B cell (primary cell): Measurements from ENCODE around the gene TMEM114. TPM values are rescaled to one million over a fixed set of nuclear protein-coding genes. Genes with fewer than 3 reads are reported as not detected.

ENCODE experiments used
- ATAC-seq: fragments of 200-7000 bp; cut with Tn5 transposase; one replicate; pipeline ENCODE4 v1.10.0; 2021; ENCODE audit warnings: low read depth, mild to moderate bottlenecking, moderate number of reproducible peaks, moderate library complexity
- CTCF ChIA-PET: fragments of 350-600 bp; sonication (Branson Sonifier 250); formaldehyde crosslinking; loops from one replicate; lab custom pipeline; 2021; ENCODE audit warnings: antibody characterized with exemption, inconsistent platforms; lab: Charles Lee
- POLR2A ChIA-PET: fragments of 350-600 bp; sonication (Branson Sonifier 250); formaldehyde crosslinking; loops from one replicate; lab custom pipeline; 2021; ENCODE audit warnings: antibody characterized with exemption; lab: Charles Lee
- DNase-seq: peaks from one replicate; pipeline ENCODE4 v3.0.0; 2013
- H2AFZ ChIP-seq: 2 replicates; pipeline ENCODE4 v1.6.1; 2012; ENCODE audit warnings: mild to moderate bottlenecking, low read depth, low read length; ENCODE audit not compliant: insufficient read depth, poor library complexity, severe bottlenecking
- H3K27ac ChIP-seq, 2 donors: 1 replicate in 1 of 2; 2 replicates in 1 of 2; pipeline ENCODE4 v1.5.1; 2012 to 2013; ENCODE audit warnings: low read length in 2 of 2, mild to moderate bottlenecking in 2 of 2, moderate library complexity in 1 of 2
- H3K27me3 ChIP-seq, 4 experiments: fragments of 200-600 bp in 1 of 4; sonication (generic) in 1 of 4; replicated peaks in 1 of 4; 1 replicate in 2 of 4; 2 replicates in 2 of 4; pipeline versions ENCODE4 v1.6.1 to v1.7.0; 2013 to 2016; ENCODE audit warnings: low read length in 3 of 4, mild to moderate bottlenecking in 2 of 4, mixed read lengths in 1 of 4, moderate library complexity in 1 of 4; ENCODE audit not compliant: insufficient read depth in 4 of 4, control insufficient read depth in 3 of 4; ENCODE audit errors: control extremely low read depth in 1 of 4
- H3K36me3 ChIP-seq, 2 experiments: replicated peaks in 1 of 2; 1 replicate in 1 of 2; 2 replicates in 1 of 2; pipeline versions ENCODE4 v1.6.1 to v1.7.1; 2013; ENCODE audit warnings: low read length in 1 of 2; ENCODE audit not compliant: insufficient read depth in 2 of 2, control insufficient read depth in 1 of 2; ENCODE audit errors: control extremely low read depth in 1 of 2, extremely low read depth in 1 of 2
- H3K4me1 ChIP-seq, 2 donors: fragments of 200-600 bp in 1 of 2; sonication (generic) in 1 of 2; 1 replicate in 1 of 2; 2 replicates in 1 of 2; pipeline versions ENCODE4 v1.5.1 to v1.6.1; 2013 to 2017; ENCODE audit warnings: low read length in 2 of 2; ENCODE audit not compliant: control insufficient read depth in 2 of 2, insufficient read depth in 2 of 2
- H3K4me2 ChIP-seq: replicated peaks from 2 replicates; pipeline ENCODE3; 2012; ENCODE audit warnings: mild to moderate bottlenecking, low read depth, low read length; ENCODE audit not compliant: poor library complexity, severe bottlenecking
- H3K4me3 ChIP-seq, 5 experiments: fragments of 200-600 bp in 1 of 5; sonication (generic) in 1 of 5; 1 replicate in 3 of 5; 2 replicates in 2 of 5; pipeline versions ENCODE4 v1.5.1 to v1.7.0; 2011 to 2016; ENCODE audit warnings: low read length in 4 of 5, mild to moderate bottlenecking in 4 of 5, low read depth in 2 of 5, control low read depth in 1 of 5, moderate library complexity in 1 of 5; ENCODE audit not compliant: insufficient read depth in 1 of 5; ENCODE audit errors: control extremely low read depth in 1 of 5, extremely low read depth in 1 of 5
- H3K79me2 ChIP-seq: fragments of 200-600 bp; sonication (generic); one replicate; pipeline ENCODE4 v1.6.0; 2016; ENCODE audit warnings: low read length; ENCODE audit not compliant: control insufficient read depth, insufficient read depth
- H3K9ac ChIP-seq: fragments of 200-600 bp; sonication (generic); 2 replicates; pipeline ENCODE4 v1.6.1; 2017; ENCODE audit warnings: mild to moderate bottlenecking, low read length, moderate library complexity
- H3K9me3 ChIP-seq, 3 donors: one replicate each; pipeline versions ENCODE4 v1.6.1 to v1.7.1; 2013; ENCODE audit warnings: low read length in 2 of 3; ENCODE audit not compliant: control insufficient read depth in 2 of 3, insufficient read depth in 1 of 3; ENCODE audit errors: control extremely low read depth in 1 of 3
- H4K20me1 ChIP-seq: 2 replicates; pipeline ENCODE4 v1.6.0; 2012; ENCODE audit warnings: mild to moderate bottlenecking, low read length; ENCODE audit not compliant: insufficient read depth, control insufficient read depth, poor library complexity, severe bottlenecking
- H3K27ac Mint-ChIP-seq: one replicate; pipeline ENCODE4 v1.8.0; 2021; ENCODE audit warnings: mixed read lengths
- H3K27me3 Mint-ChIP-seq: one replicate; pipeline ENCODE4 v1.8.0; 2021; ENCODE audit warnings: mixed read lengths
- H3K4me1 Mint-ChIP-seq: one replicate; pipeline ENCODE4 v1.8.0; 2021; ENCODE audit warnings: mixed read lengths
- H3K4me3 Mint-ChIP-seq: one replicate; pipeline ENCODE4 v1.8.0; 2021; ENCODE audit warnings: mixed read lengths
- H3K9me3 Mint-ChIP-seq: one replicate; pipeline ENCODE4 v1.8.0; 2022; ENCODE audit warnings: mixed read lengths; ENCODE audit not compliant: insufficient read depth
- CTCF ChIP-seq: fragments of 200-600 bp; IDR thresholded peaks from one replicate; pipeline ENCODE4 v1.8.0; 2022; ENCODE audit warnings: antibody characterized with exemption, mild to moderate bottlenecking
- EZH2 ChIP-seq: IDR thresholded peaks from 2 replicates; pipeline ENCODE4 v1.6.1; 2012; ENCODE audit warnings: borderline replicate concordance, low read depth, mild to moderate bottlenecking, moderate library complexity, low read length; ENCODE audit not compliant: insufficient read depth, poor library complexity, severe bottlenecking
- WGBS: methylation state at CpG from one replicate; pipeline ENCODE4 v1.1.5; 2013; ENCODE audit warnings: missing lambda C conversion rate; ENCODE audit not compliant: insufficient coverage; 5-methylcytosine and 5-hydroxymethylcytosine counted together
- intact Hi-C: fragments of 100-400 bp; cut with micrococcal nuclease; formaldehyde crosslinking; loops from one replicate; pipeline ENCODE4 v1.10.0; 2022
- polyA plus RNA-seq: library from polyadenylated mRNA; depleted of rRNA; stranded (reverse); fragments of >200 nt; gene quantifications from 2 replicates; pipeline ENCODE4 v1.2.3, GENCODE V29; 2012
- total RNA-seq, 2 donors: library from RNA; stranded (reverse); fragments of 120-200 nt in 1 of 2; gene quantifications; 1 replicate in 1 of 2; 2 replicates in 1 of 2; pipeline versions ENCODE4 v1.2.3 to v1.2.4, GENCODE V29; 2013 to 2022

Gene TMEM114
- total and polyA plus RNA-seq, 2 donors (not counting 1 experiment from before 2014, with no cell fraction given), result not detected

GRCh38 chr16:8554881-8555280 is 35.4 kb downstream of the TMEM114 start:
- H3K4me1 Mint-ChIP-seq, result no peaks in the 10 kb centered on the region
- H3K27ac Mint-ChIP-seq, result no peak overlapping the region
- H3K4me3 Mint-ChIP-seq, result no peak overlapping the region
- Histone ChIP-seq H3K27ac (no peak overlapping the region), H2AFZ (no peak overlapping the region), H3K36me3 (no peaks in the 10 kb centered on the region), H3K27me3 (peaks cover 0 to 16% (median 1%) of the 10 kb centered on the region in 4 experiments), H3K79me2 (no peaks in the 10 kb centered on the region), H3K4me2 (peak overlapping the region; percentile 7), H3K9me3 (no peaks in the 10 kb centered on the region), H3K9ac (no peak overlapping the region), H3K4me3 (no peak overlapping the region), H4K20me1 (no peaks in the 10 kb centered on the region), H3K4me1 (peaks cover 0 to 10% of the 10 kb centered on the region in 2 donors)
- ChIA-PET POLR2A (no interaction called here), CTCF (no interaction called here)
- 78% methylated on average over 1 of the region's 2 CpGs for WGBS
- intact Hi-C loops, result no loop called here
- H3K27me3 Mint-ChIP-seq, result peaks cover 42% of the 10 kb centered on the region
- no peak for ATAC-seq
- H3K9me3 Mint-ChIP-seq, result no peaks in the 10 kb centered on the region
- DNase-seq, result no peak
- TF ChIP-seq EZH2, result no peak
- TF ChIP-seq CTCF, result no peak

- Histone ChIP-seq H3K27ac (no peak overlapping the region), H3K4me2 (no peak overlapping the region), H3K36me3 (no peaks in the 10 kb centered on the region), H3K9me3 (no peaks in the 10 kb centered on the region), H3K9ac (no peak overlapping the region), H3K79me2 (no peaks in the 10 kb centered on the region), H3K4me3 (no peak overlapping the region), H4K20me1 (no peaks in the 10 kb centered on the region), H2AFZ (no peak overlapping the region), H3K4me1 (peaks cover 0 to 10% of the 10 kb centered on the region in 2 donors), H3K27me3 (peaks cover 0 to 16% (median 1%) of the 10 kb centered on the region in 4 experiments)
- no peaks in the 10 kb centered on the region for H3K4me1 Mint-ChIP-seq
- H3K27ac Mint-ChIP-seq, result no peak overlapping the region
- ChIA-PET POLR2A (no interaction called here), CTCF (no interaction called here)
- WGBS, result no CpG with 5 or more reads among the region's 4 CpGs
- no peak for DNase-seq
- no peak for TF ChIP-seq CTCF
- no peak for TF ChIP-seq EZH2
- ATAC-seq, result no peak
- H3K27me3 Mint-ChIP-seq, result peaks cover 47% of the 10 kb centered on the region
- intact Hi-C loops, result no loop called here
- H3K9me3 Mint-ChIP-seq, result no peaks in the 10 kb centered on the region
- H3K4me3 Mint-ChIP-seq, result no peak overlapping the region
These were observed 36.3 kb downstream of the TMEM114 start for GRCh38 chr16:8554022-8554421.
